HTERT RPE-1 (cell line): Measurements from ENCODE around the gene MYH14.

Experiments
- in situ Hi-C: fragments of 300-500 bp; cut with MboI; formaldehyde crosslinking; loops from 4 replicates; pipeline ENCODE4 v1.14.3; 2020; ENCODE audit warnings: low sequenced_read_pairs

MYH14 gene

DNA sequence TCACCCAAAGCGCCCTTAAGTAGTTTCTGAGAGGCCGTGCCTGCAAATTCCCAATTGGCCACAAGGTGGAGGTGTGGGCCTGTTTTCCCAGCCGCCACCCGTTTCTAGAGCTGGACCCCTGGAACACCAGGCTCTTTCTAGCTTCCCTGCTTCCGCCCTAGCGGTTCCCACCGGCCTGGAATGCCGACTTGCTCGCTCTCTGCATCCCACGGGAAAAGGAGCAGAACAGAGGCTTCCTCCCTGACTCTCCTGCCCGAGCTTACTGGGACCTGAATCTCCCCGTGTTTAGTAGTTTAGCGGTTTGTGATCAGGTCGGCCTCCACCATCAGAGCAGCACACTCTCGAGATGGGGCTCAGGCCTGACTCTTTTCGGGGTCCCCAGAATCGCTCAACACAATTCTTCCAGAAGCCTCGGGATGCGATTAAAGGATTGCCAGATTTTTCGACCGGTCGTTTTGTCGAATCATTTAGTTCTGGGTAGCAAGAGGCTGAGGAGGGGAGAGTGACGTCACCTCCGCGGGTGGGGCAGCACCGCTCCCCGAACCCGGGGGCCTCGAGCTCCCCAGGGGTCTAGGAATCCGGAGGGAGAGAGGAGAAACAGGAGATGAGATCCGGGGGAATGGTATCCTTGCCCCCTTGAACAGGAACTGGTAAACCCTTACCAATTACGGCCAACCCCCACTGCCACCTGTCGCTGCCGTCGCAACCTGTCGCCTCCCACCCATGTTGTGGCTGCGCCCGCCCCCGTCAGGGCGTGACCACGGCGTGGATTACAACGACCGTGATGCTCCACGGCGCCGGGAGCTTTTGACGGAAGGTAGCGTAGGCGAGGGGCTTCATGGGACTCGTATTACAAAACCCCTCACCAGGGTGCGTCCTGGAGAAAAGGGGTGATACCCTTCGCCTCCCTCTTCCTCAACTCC is 154.0 kb downstream of the MYH14 start:
- in situ Hi-C loops, result no loop called here

- in situ Hi-C loops, result no loop called here
Observed at GRCh38 chr19:50358483-50359327, 155.3 kb downstream of the MYH14 start.

DNA sequence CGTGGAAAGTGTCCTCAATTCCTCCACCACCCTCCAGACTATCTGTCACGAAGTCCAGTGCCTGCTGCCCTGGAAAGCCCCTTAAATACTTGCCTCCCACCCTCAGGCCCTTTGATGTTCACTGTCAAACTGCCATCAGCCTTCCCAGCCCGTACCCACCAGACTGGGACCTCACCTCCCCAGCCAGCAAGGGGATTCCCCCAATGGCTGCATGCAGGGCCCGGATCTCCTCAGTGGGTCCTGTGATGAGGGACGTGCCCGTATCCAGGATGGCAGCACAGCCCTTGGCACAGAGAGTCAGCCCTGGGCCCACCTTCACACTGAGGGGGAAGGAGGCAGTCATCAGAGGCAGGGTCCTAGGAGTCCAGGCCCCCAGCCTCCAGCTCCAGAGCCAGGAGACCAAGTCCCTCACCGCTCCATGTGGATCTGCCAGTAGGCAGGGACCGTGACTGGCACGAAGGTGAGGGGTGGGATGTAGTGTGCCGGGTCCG is 156.0 kb downstream of the MYH14 start:
- in situ Hi-C loops, result no loop called here
